ENCODE results near the gene TRMU.

DNA sequence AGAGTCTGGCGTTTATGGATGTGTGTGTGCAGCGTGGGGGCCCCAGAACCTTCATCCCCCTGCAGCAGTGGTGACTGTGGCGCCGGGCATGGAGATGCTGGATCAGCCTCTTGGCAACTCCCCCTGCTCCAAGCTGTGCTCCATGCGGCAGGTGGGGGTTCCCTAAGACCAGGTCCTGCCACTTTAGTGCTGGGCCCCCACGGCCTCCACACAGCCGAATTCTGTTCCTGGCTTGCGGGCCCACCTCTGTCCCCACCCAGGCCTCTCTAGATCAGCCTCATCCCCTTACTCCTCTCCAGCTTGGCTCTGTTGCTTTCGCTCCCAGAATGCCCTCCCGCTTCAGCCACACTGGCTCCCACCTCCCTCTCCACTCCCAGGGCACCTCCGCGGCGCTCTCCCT is 59.6 kb downstream of the TRMU start:
- TF ChIP-seq, protein P1, sequence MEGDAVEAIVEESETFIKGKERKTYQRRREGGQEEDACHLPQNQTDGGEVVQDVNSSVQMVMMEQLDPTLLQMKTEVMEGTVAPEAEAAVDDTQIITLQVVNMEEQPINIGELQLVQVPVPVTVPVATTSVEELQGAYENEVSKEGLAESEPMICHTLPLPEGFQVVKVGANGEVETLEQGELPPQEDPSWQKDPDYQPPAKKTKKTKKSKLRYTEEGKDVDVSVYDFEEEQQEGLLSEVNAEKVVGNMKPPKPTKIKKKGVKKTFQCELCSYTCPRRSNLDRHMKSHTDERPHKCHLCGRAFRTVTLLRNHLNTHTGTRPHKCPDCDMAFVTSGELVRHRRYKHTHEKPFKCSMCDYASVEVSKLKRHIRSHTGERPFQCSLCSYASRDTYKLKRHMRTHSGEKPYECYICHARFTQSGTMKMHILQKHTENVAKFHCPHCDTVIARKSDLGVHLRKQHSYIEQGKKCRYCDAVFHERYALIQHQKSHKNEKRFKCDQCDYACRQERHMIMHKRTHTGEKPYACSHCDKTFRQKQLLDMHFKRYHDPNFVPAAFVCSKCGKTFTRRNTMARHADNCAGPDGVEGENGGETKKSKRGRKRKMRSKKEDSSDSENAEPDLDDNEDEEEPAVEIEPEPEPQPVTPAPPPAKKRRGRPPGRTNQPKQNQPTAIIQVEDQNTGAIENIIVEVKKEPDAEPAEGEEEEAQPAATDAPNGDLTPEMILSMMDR (IDR thresholded peaks at IDR 0.05): no peak
- TF ChIP-seq POLR2A (IDR thresholded peaks at IDR 0.05): no peak
